GM23248 (cell line): Measurements from ENCODE around the gene NTNG2. TPM values are rescaled to one million over a fixed set of nuclear protein-coding genes. Genes with fewer than 3 reads are reported as not detected.

Experiments
- DNase-seq: peaks from one replicate; pipeline ENCODE4 v3.0.0-alpha.2; 2015
- H2AFZ ChIP-seq: fragments of 200-600 bp; sonication (generic); 2 replicates; pipeline ENCODE4 v1.6.1; 2016; ENCODE audit warnings: antibody characterized with exemption
- H3F3A ChIP-seq: fragments of 200-600 bp; sonication (generic); 2 replicates; pipeline ENCODE4 v1.6.1; 2016; ENCODE audit warnings: mild to moderate bottlenecking, antibody characterized with exemption, mixed run types; ENCODE audit not compliant: insufficient read depth
- H3K27ac ChIP-seq: fragments of 200-600 bp; sonication (generic); 2 replicates; pipeline ENCODE4 v1.5.1; 2016; ENCODE audit warnings: mild to moderate bottlenecking
- H3K27me3 ChIP-seq: fragments of 200-600 bp; sonication (generic); replicated peaks from 2 replicates; pipeline ENCODE4 v1.6.1; 2016; ENCODE audit warnings: mild to moderate bottlenecking; ENCODE audit not compliant: insufficient read depth
- H3K36me3 ChIP-seq: fragments of 200-600 bp; sonication (generic); 2 replicates; pipeline ENCODE4 v1.6.1; 2016; ENCODE audit warnings: low read depth, mild to moderate bottlenecking
- H3K4me1 ChIP-seq: fragments of 200-600 bp; sonication (generic); 2 replicates; pipeline ENCODE4 v1.6.1; 2016; ENCODE audit warnings: mild to moderate bottlenecking; ENCODE audit not compliant: insufficient read depth
- H3K4me2 ChIP-seq: fragments of 200-600 bp; sonication (generic); one replicate; pipeline ENCODE4 v1.6.1; 2016; ENCODE audit warnings: mild to moderate bottlenecking; ENCODE audit not compliant: unreplicated experiment
- H3K4me3 ChIP-seq: fragments of 200-600 bp; sonication (generic); 2 replicates; pipeline ENCODE4 v1.5.1; 2016; ENCODE audit warnings: mild to moderate bottlenecking
- H3K79me2 ChIP-seq: fragments of 200-600 bp; sonication (generic); 2 replicates; pipeline ENCODE4 v1.6.1; 2016; ENCODE audit warnings: mild to moderate bottlenecking; ENCODE audit not compliant: insufficient read depth
- H3K9ac ChIP-seq: fragments of 200-600 bp; sonication (generic); 2 replicates; pipeline ENCODE4 v1.6.1; 2016; ENCODE audit warnings: mild to moderate bottlenecking
- H3K9me2 ChIP-seq: fragments of 200-600 bp; sonication (generic); 2 replicates; pipeline ENCODE4 v1.6.1; 2016; ENCODE audit warnings: mixed run types, mild to moderate bottlenecking, moderate library complexity; ENCODE audit not compliant: insufficient read depth
- H3K9me3 ChIP-seq: fragments of 200-600 bp; sonication (generic); one replicate; pipeline ENCODE4 v1.6.1; 2017; ENCODE audit warnings: low read depth
- H4K20me1 ChIP-seq: fragments of 200-600 bp; sonication (generic); 2 replicates; pipeline ENCODE4 v1.6.0; 2016; ENCODE audit not compliant: insufficient read depth
- EZH2 ChIP-seq: fragments of 200-600 bp; sonication (generic); IDR thresholded peaks from 2 replicates; pipeline ENCODE4 v1.6.1; 2018; ENCODE audit warnings: antibody characterized with exemption, mild to moderate bottlenecking; ENCODE audit not compliant: insufficient read depth, poor library complexity, severe bottlenecking
- EZH2phosphoT487 ChIP-seq: fragments of 200-600 bp; sonication (generic); IDR thresholded peaks from 2 replicates; pipeline ENCODE4 v1.6.1; 2018; ENCODE audit warnings: antibody characterized with exemption, moderate library complexity, mild to moderate bottlenecking, low read depth; ENCODE audit not compliant: insufficient read depth
- WGBS, 2 experiments: methylation state at CpG; one replicate each; pipeline ENCODE4 v1.1.6; 2015 to 2017; ENCODE audit warnings: low lambda C conversion rate in 2 of 2, low coverage in 1 of 2; ENCODE audit errors: missing lambda C conversion rate in 2 of 2; 5-methylcytosine and 5-hydroxymethylcytosine counted together
- in situ Hi-C: fragments of 300-500 bp; cut with MboI; formaldehyde crosslinking; loops from 2 replicates; pipeline ENCODE4 v1.15.0; 2020
- polyA plus RNA-seq: library from polyadenylated mRNA; unstranded; fragments of >200 nt; fragmentation: Nextera tagmentation; extraction: Ambion mirVana; gene quantifications from 2 replicates; pipeline ENCODE4 v1.2.1, GENCODE V29; 2016
- total RNA-seq: library from RNA; depleted of rRNA; stranded (reverse); fragments of >200 nt; shearing (Covaris generic); gene quantifications from 2 replicates; pipeline ENCODE4 v1.2.3, GENCODE V29; 2014

The NTNG2 gene
- total and polyA plus RNA-seq, 2 experiments from 2014 or later = 0.13 to 1.5 TPM

- no peaks in the 10 kb centered on the region for H4K20me1 ChIP-seq
- 59 to 67% methylated on average over 15 to 17 of the region's 20 CpGs for WGBS, 2 experiments
- H3K4me3 ChIP-seq = no peak overlapping the region
- no peaks in the 10 kb centered on the region for H3K4me1 ChIP-seq
- no peak overlapping the region for H3K4me2 ChIP-seq
- no peaks in the 10 kb centered on the region for H3K79me2 ChIP-seq
- H3F3A ChIP-seq = no peaks in the 10 kb centered on the region
- no peaks in the 10 kb centered on the region for H3K36me3 ChIP-seq
- H3K27me3 ChIP-seq = peaks cover 33% of the 10 kb centered on the region
- TF ChIP-seq EZH2 (no peak), EZH2phosphoT487 (no peak)
- DNase-seq = no peak
- H3K9me3 ChIP-seq = no peaks in the 10 kb centered on the region
- no peaks in the 10 kb centered on the region for H3K9me2 ChIP-seq
- H3K9ac ChIP-seq = no peak overlapping the region
- H2AFZ ChIP-seq = no peak overlapping the region
- in situ Hi-C loops = loop anchor here (25.0 kb wide), 1 partner anchor 106 kb away; no protein-coding TSS in a partner anchor
- no peak overlapping the region for H3K27ac ChIP-seq
Observed at GRCh38 chr9:132231019-132231701, 69.3 kb downstream of the NTNG2 start.

- no peaks in the 10 kb centered on the region for H3K36me3 ChIP-seq
- in situ Hi-C loops = loop anchor here (25.0 kb wide), 1 partner anchor 105 kb away; no protein-coding TSS in a partner anchor
- no peak overlapping the region for H3K4me2 ChIP-seq
- no peaks in the 10 kb centered on the region for H4K20me1 ChIP-seq
- H3K27me3 ChIP-seq = peaks cover 30% of the 10 kb centered on the region
- no peak overlapping the region for H3K27ac ChIP-seq
- DNase-seq = no peak
- H3K4me1 ChIP-seq = no peaks in the 10 kb centered on the region
- TF ChIP-seq EZH2 = no peak
- TF ChIP-seq EZH2phosphoT487 = no peak
- no peak overlapping the region for H2AFZ ChIP-seq
- no peaks in the 10 kb centered on the region for H3K79me2 ChIP-seq
- 41 to 45% methylated on average over 3 of the region's 3 CpGs for WGBS, 2 experiments
- H3K4me3 ChIP-seq = no peak overlapping the region
- no peaks in the 10 kb centered on the region for H3K9me3 ChIP-seq
- no peaks in the 10 kb centered on the region for H3F3A ChIP-seq
- no peak overlapping the region for H3K9ac ChIP-seq
- H3K9me2 ChIP-seq = no peaks in the 10 kb centered on the region
Observed at GRCh38 chr9:132232522-132232921, 70.7 kb downstream of the NTNG2 start.

DNA sequence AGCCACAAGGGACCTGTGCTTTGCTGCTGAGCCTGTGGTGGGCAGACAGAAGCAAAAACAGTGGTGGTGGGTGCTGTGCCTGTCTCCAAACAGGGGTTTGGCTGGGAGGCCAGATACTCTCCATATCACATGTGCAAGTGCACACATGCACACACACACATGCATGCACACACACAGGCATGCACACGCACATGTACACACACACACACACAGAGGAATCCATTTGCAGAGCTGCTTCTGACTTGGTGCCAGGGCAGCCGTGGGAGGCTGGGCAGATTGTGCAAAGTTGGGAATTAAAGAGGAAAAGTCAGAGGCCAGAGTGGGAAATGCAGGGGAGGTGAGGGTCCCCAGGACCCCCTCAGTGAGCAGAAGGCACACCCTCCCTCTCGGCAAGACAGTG lies 71.3 kb downstream of the NTNG2 start:
- H3K27me3 ChIP-seq = peaks cover 30% of the 10 kb centered on the region
- in situ Hi-C loops = loop anchor here (25.0 kb wide), 1 partner anchor 104 kb away; no protein-coding TSS in a partner anchor
- TF ChIP-seq EZH2phosphoT487 (no peak), EZH2 (no peak)
- H3K9ac ChIP-seq = no peak overlapping the region
- no peaks in the 10 kb centered on the region for H4K20me1 ChIP-seq
- H3K4me3 ChIP-seq = no peak overlapping the region
- H3K79me2 ChIP-seq = no peaks in the 10 kb centered on the region
- no peaks in the 10 kb centered on the region for H3K36me3 ChIP-seq
- no peaks in the 10 kb centered on the region for H3F3A ChIP-seq
- H3K4me1 ChIP-seq = no peaks in the 10 kb centered on the region
- no peak overlapping the region for H3K27ac ChIP-seq
- no peaks in the 10 kb centered on the region for H3K9me3 ChIP-seq
- no peak overlapping the region for H2AFZ ChIP-seq
- H3K9me2 ChIP-seq = no peaks in the 10 kb centered on the region
- DNase-seq = no peak
- no peak overlapping the region for H3K4me2 ChIP-seq
- WGBS, 2 experiments = 49 to 67% methylated on average over 3 of the region's 3 CpGs

DNA sequence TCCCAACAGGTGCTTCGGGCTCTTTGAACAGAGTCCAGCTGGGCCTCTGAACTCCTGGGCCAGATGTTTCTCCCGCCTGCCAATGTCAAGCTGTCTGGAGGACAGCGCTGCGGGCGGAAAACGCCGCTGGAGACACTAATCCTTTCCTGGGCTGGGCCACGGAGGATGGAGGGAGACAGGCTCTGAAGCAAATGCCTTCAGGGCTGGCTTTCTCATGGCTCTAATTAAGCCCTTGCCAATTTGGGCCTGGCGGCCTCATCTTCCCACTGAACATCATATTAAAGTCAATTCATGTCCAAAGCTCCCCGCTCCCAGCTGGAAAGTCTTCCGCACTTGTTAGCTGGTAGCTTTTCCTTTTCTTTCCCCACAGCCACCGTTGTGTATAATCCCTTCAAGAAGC lies 72.7 kb downstream of the NTNG2 start:
- no peaks in the 10 kb centered on the region for H3K79me2 ChIP-seq
- no peaks in the 10 kb centered on the region for H3K9me2 ChIP-seq
- H4K20me1 ChIP-seq = no peaks in the 10 kb centered on the region
- TF ChIP-seq EZH2phosphoT487 (no peak), EZH2 (no peak)
- no peak overlapping the region for H3K9ac ChIP-seq
- no peak overlapping the region for H3K4me3 ChIP-seq
- no peak overlapping the region for H2AFZ ChIP-seq
- H3K4me1 ChIP-seq = no peaks in the 10 kb centered on the region
- peak; percentile 30 for DNase-seq
- no peak overlapping the region for H3K4me2 ChIP-seq
- no peaks in the 10 kb centered on the region for H3K9me3 ChIP-seq
- no peak overlapping the region for H3K27ac ChIP-seq
- H3K36me3 ChIP-seq = no peaks in the 10 kb centered on the region
- 13 to 15% methylated on average over 12 of the region's 12 CpGs for WGBS, 2 experiments
- H3K27me3 ChIP-seq = peaks cover 37% of the 10 kb centered on the region
- in situ Hi-C loops = loop anchor here (25.0 kb wide), 1 partner anchor 103 kb away; no protein-coding TSS in a partner anchor
- H3F3A ChIP-seq = no peaks in the 10 kb centered on the region
